ENCODE data around the gene GET3.

GRCh38 chr19:12792051-12792852 is 55.0 kb downstream of the GET3 start:
- TF ChIP-seq CTCF (IDR thresholded peaks at IDR 0.05) = no peak
- TF ChIP-seq POLR2A (IDR thresholded peaks at IDR 0.05) = peak in 1 of 2 donors; percentile 77

Data from thyroid gland (tissue), 4 donors.